Panc1 (cell line): Measurements from ENCODE around the gene WSCD1. TPM values are rescaled to one million over a fixed set of nuclear protein-coding genes. Genes with fewer than 3 reads are reported as not detected.

Source experiments
- ATAC-seq: fragments of 200-7000 bp; cut with Tn5 transposase; 2 replicates; pipeline ENCODE4 v1.9.1; 2020; ENCODE audit warnings: mild to moderate bottlenecking, moderate library complexity
- BruUV-seq: library from RNA; stranded (reverse); fragments of 400-500 nt; replicated peaks from 2 replicates; lab custom pipeline; 2021; lab: Mats Ljungman, UMichigan
- CTCF ChIA-PET: fragments of 300-600 bp; sonication (Branson Sonifier 250); formaldehyde crosslinking; loops from one replicate; lab custom pipeline; 2022; ENCODE audit warnings: antibody characterized with exemption; lab: Charles Lee
- POLR2A ChIA-PET: fragments of 300-600 bp; sonication (Branson Sonifier 250); formaldehyde crosslinking; loops from one replicate; lab custom pipeline; 2022; ENCODE audit warnings: antibody characterized with exemption; lab: Charles Lee
- DNase-seq: peaks from one replicate; pipeline ENCODE4 v3.0.0-alpha.2; 2010; ENCODE audit warnings: low read depth, low spot score
- H3K27ac ChIP-seq: 2 replicates; pipeline ENCODE4 v1.5.1; 2011; ENCODE audit warnings: mild to moderate bottlenecking, low read length, inconsistent platforms
- H3K27me3 ChIP-seq: fragments of 200-500 bp; sonication (Bioruptor generic); 2 replicates; pipeline ENCODE4 v1.6.0; 2014; ENCODE audit warnings: low read length, inconsistent platforms; ENCODE audit not compliant: control insufficient read depth, insufficient read depth
- H3K36me3 ChIP-seq: fragments of 200-500 bp; sonication (Bioruptor generic); 2 replicates; pipeline ENCODE4 v1.5.1; 2014; ENCODE audit warnings: inconsistent platforms, mild to moderate bottlenecking, low read length, moderate library complexity; ENCODE audit not compliant: control insufficient read depth, insufficient read depth
- H3K4me1 ChIP-seq: 2 replicates; pipeline ENCODE4 v1.5.1; 2011; ENCODE audit warnings: inconsistent platforms, mild to moderate bottlenecking, low read length, moderate library complexity; ENCODE audit not compliant: control insufficient read depth, insufficient read depth
- H3K4me3 ChIP-seq, 2 experiments: 2 replicates each; pipeline ENCODE4 v1.5.1; 2011 to 2012; ENCODE audit warnings: low read depth in 2 of 2, low read length in 2 of 2, mild to moderate bottlenecking in 2 of 2, inconsistent platforms in 1 of 2, moderate library complexity in 1 of 2
- H3K9me3 ChIP-seq: fragments of 200-500 bp; sonication (Bioruptor generic); 2 replicates; pipeline ENCODE4 v1.5.1; 2014; ENCODE audit warnings: low read depth, mild to moderate bottlenecking, inconsistent platforms, low read length, moderate library complexity; ENCODE audit not compliant: control insufficient read depth, insufficient read depth
- POLR2AphosphoS5 ChIP-seq: IDR thresholded peaks from 2 replicates; pipeline ENCODE4 v1.6.1; 2012; ENCODE audit warnings: mild to moderate bottlenecking, low read depth, low read length, moderate library complexity
- SIN3A ChIP-seq: IDR thresholded peaks from 2 replicates; pipeline ENCODE4 v1.6.1; 2012; ENCODE audit warnings: low read depth, mild to moderate bottlenecking, low read length, moderate library complexity, borderline replicate concordance; ENCODE audit not compliant: insufficient read depth
- TCF7L2 ChIP-seq: IDR thresholded peaks from 2 replicates; pipeline ENCODE4 v1.6.1; 2011; ENCODE audit warnings: mild to moderate bottlenecking, low read depth, low read length, inconsistent platforms
- in situ Hi-C: cut with HindIII; loops from 2 replicates; pipeline ENCODE4 v1.10.0; 2016; ENCODE audit warnings: low sequenced_read_pairs, low pct_unique_long_range_greater_than_20kb
- intact Hi-C: fragments of 100-400 bp; cut with micrococcal nuclease; formaldehyde crosslinking; loops from one replicate; pipeline ENCODE4 v1.10.0; 2022; ENCODE audit not compliant: unreplicated experiment
- total RNA-seq: library from RNA; stranded (reverse); gene quantifications from one replicate; pipeline ENCODE4 v1.2.1, GENCODE V29; 2021; ENCODE audit not compliant: unreplicated experiment
- TF ChIP-seq, protein P1 (sequence below), 2 experiments: IDR thresholded peaks; 2 replicates each; pipeline ENCODE4 v1.6.1; 2011 to 2012; ENCODE audit warnings: low read depth in 2 of 2, control low read depth in 1 of 2, low read length in 1 of 2, mild to moderate bottlenecking in 1 of 2, moderate library complexity in 1 of 2; ENCODE audit not compliant: insufficient read depth in 1 of 2
- TF ChIP-seq, protein P2 (sequence below): fragments of 450-650 bp; IDR thresholded peaks from 2 replicates; pipeline ENCODE4 v1.5.1; 2017; ENCODE audit warnings: mild to moderate bottlenecking

Gene WSCD1
- total RNA-seq, 1 experiment from 2014 or later: 0.74 TPM

DNA sequence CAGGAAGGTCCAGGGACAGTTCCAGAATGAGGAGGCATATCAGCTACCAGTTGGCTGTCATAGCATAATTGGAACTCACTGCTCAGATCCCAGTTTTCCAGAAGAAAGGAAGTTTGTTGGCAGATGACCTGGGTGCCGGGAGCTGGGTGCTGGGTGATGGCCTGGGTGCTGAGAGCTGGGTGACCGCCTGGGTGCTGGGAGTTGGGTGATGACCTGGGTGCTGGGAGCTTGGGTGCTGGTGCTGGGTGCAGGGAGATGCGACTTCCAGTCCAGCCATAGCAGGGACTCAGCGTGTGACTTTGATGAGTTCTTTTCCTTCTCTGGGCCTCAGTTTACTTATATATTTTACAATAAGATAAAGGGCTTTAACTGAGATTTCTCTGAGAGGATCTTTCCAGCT is 18.0 kb downstream of the WSCD1 start:
- no peaks in the 10 kb centered on the region for H3K9me3 ChIP-seq
- CTCF ChIA-PET: no interaction called here
- POLR2A ChIA-PET: no interaction called here
- no peak overlapping the region for H3K27ac ChIP-seq
- no peak overlapping the region for H3K4me3 ChIP-seq
- BruUV-seq: no TSS peak
- H3K4me1 ChIP-seq: no peaks in the 10 kb centered on the region
- ATAC-seq (no peak), DNase-seq (no peak)
- no peaks in the 10 kb centered on the region for H3K27me3 ChIP-seq
- in situ Hi-C loops (no loop called here), intact Hi-C loops (no loop called here)
- no peak for TF ChIP-seq TCF7L2
- no peak for TF ChIP-seq POLR2AphosphoS5
- TF ChIP-seq, protein P1, sequence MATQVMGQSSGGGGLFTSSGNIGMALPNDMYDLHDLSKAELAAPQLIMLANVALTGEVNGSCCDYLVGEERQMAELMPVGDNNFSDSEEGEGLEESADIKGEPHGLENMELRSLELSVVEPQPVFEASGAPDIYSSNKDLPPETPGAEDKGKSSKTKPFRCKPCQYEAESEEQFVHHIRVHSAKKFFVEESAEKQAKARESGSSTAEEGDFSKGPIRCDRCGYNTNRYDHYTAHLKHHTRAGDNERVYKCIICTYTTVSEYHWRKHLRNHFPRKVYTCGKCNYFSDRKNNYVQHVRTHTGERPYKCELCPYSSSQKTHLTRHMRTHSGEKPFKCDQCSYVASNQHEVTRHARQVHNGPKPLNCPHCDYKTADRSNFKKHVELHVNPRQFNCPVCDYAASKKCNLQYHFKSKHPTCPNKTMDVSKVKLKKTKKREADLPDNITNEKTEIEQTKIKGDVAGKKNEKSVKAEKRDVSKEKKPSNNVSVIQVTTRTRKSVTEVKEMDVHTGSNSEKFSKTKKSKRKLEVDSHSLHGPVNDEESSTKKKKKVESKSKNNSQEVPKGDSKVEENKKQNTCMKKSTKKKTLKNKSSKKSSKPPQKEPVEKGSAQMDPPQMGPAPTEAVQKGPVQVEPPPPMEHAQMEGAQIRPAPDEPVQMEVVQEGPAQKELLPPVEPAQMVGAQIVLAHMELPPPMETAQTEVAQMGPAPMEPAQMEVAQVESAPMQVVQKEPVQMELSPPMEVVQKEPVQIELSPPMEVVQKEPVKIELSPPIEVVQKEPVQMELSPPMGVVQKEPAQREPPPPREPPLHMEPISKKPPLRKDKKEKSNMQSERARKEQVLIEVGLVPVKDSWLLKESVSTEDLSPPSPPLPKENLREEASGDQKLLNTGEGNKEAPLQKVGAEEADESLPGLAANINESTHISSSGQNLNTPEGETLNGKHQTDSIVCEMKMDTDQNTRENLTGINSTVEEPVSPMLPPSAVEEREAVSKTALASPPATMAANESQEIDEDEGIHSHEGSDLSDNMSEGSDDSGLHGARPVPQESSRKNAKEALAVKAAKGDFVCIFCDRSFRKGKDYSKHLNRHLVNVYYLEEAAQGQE (IDR thresholded peaks at IDR 0.05; ENCODE audit: insufficient read depth in 1 of 2, low read depth in 2 of 2, low read length in 1 of 2): no peak
- TF ChIP-seq, protein P2, sequence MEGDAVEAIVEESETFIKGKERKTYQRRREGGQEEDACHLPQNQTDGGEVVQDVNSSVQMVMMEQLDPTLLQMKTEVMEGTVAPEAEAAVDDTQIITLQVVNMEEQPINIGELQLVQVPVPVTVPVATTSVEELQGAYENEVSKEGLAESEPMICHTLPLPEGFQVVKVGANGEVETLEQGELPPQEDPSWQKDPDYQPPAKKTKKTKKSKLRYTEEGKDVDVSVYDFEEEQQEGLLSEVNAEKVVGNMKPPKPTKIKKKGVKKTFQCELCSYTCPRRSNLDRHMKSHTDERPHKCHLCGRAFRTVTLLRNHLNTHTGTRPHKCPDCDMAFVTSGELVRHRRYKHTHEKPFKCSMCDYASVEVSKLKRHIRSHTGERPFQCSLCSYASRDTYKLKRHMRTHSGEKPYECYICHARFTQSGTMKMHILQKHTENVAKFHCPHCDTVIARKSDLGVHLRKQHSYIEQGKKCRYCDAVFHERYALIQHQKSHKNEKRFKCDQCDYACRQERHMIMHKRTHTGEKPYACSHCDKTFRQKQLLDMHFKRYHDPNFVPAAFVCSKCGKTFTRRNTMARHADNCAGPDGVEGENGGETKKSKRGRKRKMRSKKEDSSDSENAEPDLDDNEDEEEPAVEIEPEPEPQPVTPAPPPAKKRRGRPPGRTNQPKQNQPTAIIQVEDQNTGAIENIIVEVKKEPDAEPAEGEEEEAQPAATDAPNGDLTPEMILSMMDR: no peak
- TF ChIP-seq SIN3A: no peak
- no peaks in the 10 kb centered on the region for H3K36me3 ChIP-seq

- Histone ChIP-seq H3K27me3 (no peaks in the 10 kb centered on the region), H3K4me3 (no peak overlapping the region), H3K27ac (no peak overlapping the region), H3K4me1 (no peaks in the 10 kb centered on the region), H3K36me3 (no peaks in the 10 kb centered on the region), H3K9me3 (no peaks in the 10 kb centered on the region)
- BruUV-seq: no TSS peak
- intact Hi-C loops: no loop called here
- in situ Hi-C loops: no loop called here
- ATAC-seq (no peak), DNase-seq (no peak)
- TF ChIP-seq TCF7L2: no peak
- TF ChIP-seq SIN3A: no peak
- TF ChIP-seq, protein P2: no peak
- TF ChIP-seq POLR2AphosphoS5: no peak
- TF ChIP-seq, protein P1 (IDR thresholded peaks at IDR 0.05; ENCODE audit: insufficient read depth in 1 of 2, low read depth in 2 of 2, low read length in 1 of 2): no peak
- ChIA-PET CTCF (no interaction called here), POLR2A (no interaction called here)
These were observed 20.1 kb downstream of the WSCD1 start for GRCh38 chr17:6090253-6090652.
